GM21786 (cell line): ENCODE data around the gene PTPRH.

Experiments
- ATAC-seq: cut with Tn5 transposase; IDR thresholded peaks from one replicate; pipeline ENCODE4 v1.9.1; 2021; ENCODE audit not compliant: unreplicated experiment

Gene PTPRH

DNA sequence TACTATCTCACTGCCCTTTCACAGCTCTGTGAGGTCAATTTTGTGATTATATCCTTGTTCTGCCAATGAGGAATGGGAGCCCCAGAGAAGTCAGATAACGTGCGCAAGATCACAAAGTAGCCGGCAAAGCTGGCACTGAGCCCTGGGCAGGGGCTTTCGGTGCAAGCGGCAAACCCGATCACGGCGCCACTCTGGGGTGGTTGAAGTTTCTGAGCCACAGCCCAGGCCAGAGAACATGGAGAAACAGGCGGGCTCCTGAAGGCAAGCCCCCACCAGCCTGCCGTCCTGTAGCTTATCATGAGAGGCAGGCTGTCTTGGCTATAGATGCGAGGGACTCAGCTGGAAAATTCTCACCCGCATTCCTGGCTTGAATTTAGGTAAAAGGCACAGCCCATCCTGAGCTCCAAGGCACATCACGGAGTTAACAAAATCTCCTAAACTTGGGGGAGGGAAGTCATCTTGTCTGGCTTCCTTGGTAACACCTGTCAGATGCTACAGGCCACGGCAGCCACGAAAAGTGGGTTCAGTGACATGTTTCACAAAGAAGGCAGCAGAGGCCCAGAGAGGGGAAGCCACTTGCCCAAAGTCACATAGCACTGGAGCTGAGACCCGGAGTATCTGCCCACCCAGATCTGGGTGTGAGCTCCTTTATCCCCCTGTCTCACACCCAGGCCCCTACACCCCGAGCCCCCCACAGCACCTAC, 72.8 kb downstream of the PTPRH start:
- no peak for ATAC-seq

DNA sequence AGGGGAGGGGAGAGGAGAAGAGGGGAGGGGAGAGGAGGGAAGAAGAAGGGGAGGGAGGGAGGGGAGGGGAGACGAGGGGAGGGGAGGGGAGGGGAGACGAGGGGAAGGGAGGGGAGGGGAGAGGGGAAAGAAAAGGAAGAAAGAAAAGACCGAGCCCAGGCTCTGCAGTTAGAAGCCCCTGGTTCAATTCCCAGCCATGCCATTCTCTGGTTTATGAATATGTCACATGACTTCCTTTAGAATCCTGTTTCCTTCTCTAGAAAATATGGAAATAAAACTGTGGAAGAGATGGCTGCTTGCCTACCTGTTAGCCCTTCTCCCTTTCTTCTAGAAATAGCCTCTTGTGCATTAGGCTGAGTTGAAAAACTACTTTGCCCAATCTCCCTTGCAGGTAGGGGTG, 74.6 kb downstream of the PTPRH start:
- ATAC-seq, result no peak

DNA sequence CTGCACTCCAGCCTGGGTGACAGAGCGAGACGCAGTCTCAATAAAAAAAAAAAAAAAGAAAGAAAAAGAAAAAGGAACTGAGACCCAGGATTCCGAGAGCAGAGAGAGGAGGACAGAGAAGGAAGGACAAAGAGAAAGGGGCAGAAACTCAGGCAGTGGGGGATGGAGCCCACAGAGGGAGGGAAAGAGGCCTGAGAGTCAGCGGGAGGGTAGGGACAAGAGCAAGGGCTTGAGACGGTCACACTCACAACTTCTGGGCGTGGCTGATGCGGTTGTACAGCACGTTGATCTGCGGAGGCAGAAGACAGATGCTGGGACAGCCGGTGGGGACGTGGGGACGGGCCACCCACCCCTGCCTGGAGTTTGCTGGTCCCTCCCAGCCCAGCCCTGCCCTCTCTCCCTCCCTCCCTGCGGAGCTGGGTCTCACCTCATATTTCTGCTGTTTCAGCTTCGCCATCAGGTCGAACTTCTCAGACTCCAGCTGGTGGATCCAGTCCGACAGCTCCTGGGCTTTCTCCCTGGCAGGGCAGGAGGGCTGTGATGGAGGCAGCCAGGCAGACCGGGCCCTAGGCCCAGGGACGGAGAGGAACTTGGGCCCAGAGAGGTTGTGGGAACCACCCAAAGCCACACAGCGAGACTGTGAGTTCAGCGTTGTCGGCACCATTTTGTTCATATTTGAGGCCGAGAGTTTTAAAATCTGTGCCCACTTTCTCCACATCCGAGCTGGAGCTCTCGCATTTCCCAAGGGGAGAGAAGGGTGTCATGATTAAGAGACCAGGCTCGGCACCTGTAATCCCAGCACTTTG, 75.5 kb downstream of the PTPRH start:
- ATAC-seq, result no peak

DNA sequence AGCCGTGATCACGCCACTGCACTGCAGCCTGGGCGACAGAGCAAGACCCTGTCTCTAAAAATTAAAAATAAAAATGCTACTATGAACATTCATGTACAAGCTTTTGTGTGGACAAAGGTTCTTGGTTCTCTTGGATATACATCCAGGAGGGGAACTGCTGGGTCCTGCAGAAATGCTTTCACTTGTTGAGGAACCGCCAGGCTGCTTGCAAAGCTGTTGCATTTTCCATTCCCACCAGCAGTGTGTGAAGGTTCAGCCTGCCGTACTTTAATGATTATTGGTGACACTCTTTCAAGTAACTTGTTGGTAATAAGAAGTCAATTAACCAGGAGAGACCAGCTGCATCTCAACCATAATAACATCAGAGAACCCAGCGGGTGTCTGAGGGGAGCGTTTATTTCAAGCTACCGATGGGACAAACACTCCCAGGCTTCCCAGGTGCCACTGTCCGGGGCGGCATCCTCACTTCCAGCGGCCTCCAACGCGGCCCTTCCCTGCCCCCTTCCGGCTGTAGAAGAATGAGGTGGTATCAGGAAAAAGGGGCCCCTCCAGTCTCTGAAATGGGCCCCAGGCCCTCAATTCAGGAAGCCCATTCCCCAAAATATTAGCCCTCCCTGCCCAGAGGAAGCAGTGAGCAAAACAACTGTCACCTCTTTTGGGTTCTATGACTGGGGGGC, 76.7 kb downstream of the PTPRH start:
- no peak for ATAC-seq

DNA sequence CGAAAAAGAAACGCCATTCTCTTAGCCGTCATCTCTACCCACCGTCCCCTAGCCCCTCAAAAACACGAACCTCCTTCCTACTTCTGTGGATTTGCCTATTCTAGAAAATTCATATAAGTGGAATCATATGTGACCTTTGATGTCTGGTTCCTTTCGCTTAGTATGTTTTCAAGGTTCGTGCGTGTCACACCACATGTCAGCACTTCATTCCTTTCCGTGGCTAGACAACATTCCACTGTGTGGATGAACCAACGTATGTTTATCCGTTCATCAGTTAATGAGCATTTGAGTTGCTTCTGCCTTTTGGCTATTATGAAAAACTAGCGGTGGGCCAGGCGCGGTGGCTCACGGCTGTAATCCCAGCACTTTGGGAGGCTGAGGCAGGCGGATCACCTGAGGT, 77.9 kb downstream of the PTPRH start:
- ATAC-seq, result no peak
